ENCODE data around the gene SLC22A31. TPM values are rescaled to one million over a fixed set of nuclear protein-coding genes. Genes with fewer than 3 reads are reported as not detected.
"Not testable (repeated sequence)": the region's sequence is repeated elsewhere in the genome, so short reads cannot be mapped to it uniquely, and the experiment has no call there.

Gene SLC22A31
- total RNA-seq, 4 donors from 2014 or later, result 0.26 TPM; not detected in 3

DNA sequence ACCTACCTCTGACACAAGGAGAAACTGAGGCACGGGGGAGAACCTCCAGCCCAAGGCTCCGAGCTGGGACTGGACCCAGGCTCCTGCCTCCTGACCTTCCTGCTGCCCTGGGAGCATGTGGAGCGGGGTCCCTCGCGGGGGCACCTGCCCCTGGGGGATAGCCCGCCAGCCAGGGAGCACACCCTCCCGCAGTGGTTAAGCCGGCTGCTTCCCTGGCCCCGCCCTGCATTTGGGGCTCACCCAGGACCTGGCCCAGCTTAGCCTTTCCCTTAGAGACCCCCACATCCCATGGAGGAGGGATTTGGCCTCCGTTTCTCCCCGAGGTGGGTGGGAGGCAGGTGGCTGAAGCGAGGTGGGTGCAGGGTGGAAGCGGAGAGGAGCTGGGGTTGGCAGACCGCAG lies 30.6 kb downstream of the SLC22A31 start:
- intact Hi-C loops (cut with DNase I), result loop anchor here (10.0 kb wide), 3 partner anchors 225 to 425 kb away; partner anchors contain the start of gene APRT
- H3K36me3 ChIP-seq, result no peaks in the 10 kb centered on the region
- TF ChIP-seq POLR2AphosphoS5 (IDR thresholded peaks at IDR 0.05) (no peak), CTCF (IDR thresholded peaks at IDR 0.05) (no peak), POLR2A (IDR thresholded peaks at IDR 0.05; ENCODE audit: low read depth) (no peak), EP300 (IDR thresholded peaks at IDR 0.05) (no peak)
- H3K27ac ChIP-seq (replicated peaks in 1 of 4), result no peak overlapping the region
- H3K27me3 ChIP-seq, result peaks cover 13 to 90% (median 56%) of the 10 kb centered on the region in 4 donors
- no peak for DNase-seq (ENCODE audit: extremely low spot score)
- no peak overlapping the region for H3K4me3 ChIP-seq
- H3K4me1 ChIP-seq, result peaks cover 19 to 33% (median 28%) of the 10 kb centered on the region in 4 donors
- WGBS, result 68% methylated on average over 7 of the region's 14 CpGs
- H3K9me3 ChIP-seq, result no peaks in the 10 kb centered on the region

DNA sequence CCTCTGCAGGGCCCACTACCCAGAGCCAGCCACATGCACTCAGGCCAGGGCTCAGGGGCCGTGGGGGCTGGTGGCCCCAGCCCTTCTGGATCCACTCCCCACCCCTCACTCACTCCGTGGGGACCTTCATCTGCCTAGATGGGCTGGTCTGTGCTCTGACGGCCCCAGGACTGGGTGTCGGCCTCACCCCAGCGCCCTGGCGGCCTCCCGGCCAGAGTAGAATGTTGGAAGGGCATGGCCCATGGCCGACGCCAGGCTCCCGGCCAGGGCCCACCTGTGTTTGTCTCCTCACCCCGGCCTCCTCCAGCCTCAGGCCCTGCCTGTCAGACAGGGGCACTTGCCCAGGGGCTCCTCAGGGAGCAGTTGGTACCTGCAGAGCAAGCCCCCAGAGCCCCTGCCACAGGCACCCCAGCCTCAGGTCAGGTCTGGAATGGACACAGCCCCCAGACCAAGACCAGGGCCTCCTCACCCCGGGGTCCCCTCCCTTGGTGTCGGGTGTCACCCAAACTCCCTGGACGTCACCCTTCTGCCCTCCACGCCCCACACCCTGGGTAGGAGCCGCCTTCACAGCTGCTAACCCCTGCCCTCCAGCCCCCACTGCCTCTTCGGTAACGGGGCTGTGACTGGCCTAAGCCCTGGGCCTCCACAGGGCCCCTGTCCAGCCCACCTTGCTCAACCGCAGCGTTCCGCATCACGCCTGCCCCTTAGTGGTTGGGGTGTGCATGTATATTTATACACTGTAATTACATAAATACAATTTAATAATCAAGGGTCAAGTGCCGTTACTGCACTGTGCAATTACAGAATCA lies 31.8 kb downstream of the SLC22A31 start:
- DNase-seq (ENCODE audit: extremely low spot score), result no peak
- intact Hi-C loops (cut with DNase I), result loop anchor here (10.0 kb wide), 2 partner anchors 224 to 424 kb away; no protein-coding TSS in a partner anchor
- Histone ChIP-seq H3K4me1 (peaks cover 19 to 33% (median 28%) of the 10 kb centered on the region in 4 donors), H3K27me3 (peaks cover 13 to 96% (median 58%) of the 10 kb centered on the region in 4 donors), H3K27ac (replicated peaks in 1 of 4) (no peak overlapping the region), H3K9me3 (no peaks in the 10 kb centered on the region), H3K36me3 (no peaks in the 10 kb centered on the region), H3K4me3 (no peak overlapping the region)
- WGBS, result 71% methylated on average over 11 of the region's 23 CpGs
- TF ChIP-seq EP300 (IDR thresholded peaks at IDR 0.05), result no peak
- no peak for TF ChIP-seq POLR2AphosphoS5 (IDR thresholded peaks at IDR 0.05)
- TF ChIP-seq POLR2A (IDR thresholded peaks at IDR 0.05; ENCODE audit: low read depth), result no peak
- no peak for TF ChIP-seq CTCF (IDR thresholded peaks at IDR 0.05)

- H3K9me3 ChIP-seq, result no peaks in the 10 kb centered on the region
- H3K27me3 ChIP-seq, result peaks cover 13 to 96% (median 57%) of the 10 kb centered on the region in 4 donors
- TF ChIP-seq POLR2A (IDR thresholded peaks at IDR 0.05; ENCODE audit: low read depth) (no peak), POLR2AphosphoS5 (IDR thresholded peaks at IDR 0.05) (peak in 1 of 2 donors; percentile 24), CTCF (IDR thresholded peaks at IDR 0.05) (peak; percentile 54 to 77 (median 65)), EP300 (IDR thresholded peaks at IDR 0.05) (no peak)
- no peaks in the 10 kb centered on the region for H3K36me3 ChIP-seq
- intact Hi-C loops (cut with DNase I), result loop anchor here (10.0 kb wide), 2 partner anchors 223 to 423 kb away; no protein-coding TSS in a partner anchor
- H3K4me3 ChIP-seq, result no peak overlapping the region
- H3K27ac ChIP-seq (replicated peaks in 1 of 4), result no peak overlapping the region
- WGBS, result 37% methylated on average over 7 of the region's 18 CpGs
- H3K4me1 ChIP-seq, result peaks cover 19 to 33% (median 28%) of the 10 kb centered on the region in 4 donors
- no peak for DNase-seq (ENCODE audit: extremely low spot score)
These were observed 32.9 kb downstream of the SLC22A31 start for GRCh38 chr16:89167425-89167941.

DNA sequence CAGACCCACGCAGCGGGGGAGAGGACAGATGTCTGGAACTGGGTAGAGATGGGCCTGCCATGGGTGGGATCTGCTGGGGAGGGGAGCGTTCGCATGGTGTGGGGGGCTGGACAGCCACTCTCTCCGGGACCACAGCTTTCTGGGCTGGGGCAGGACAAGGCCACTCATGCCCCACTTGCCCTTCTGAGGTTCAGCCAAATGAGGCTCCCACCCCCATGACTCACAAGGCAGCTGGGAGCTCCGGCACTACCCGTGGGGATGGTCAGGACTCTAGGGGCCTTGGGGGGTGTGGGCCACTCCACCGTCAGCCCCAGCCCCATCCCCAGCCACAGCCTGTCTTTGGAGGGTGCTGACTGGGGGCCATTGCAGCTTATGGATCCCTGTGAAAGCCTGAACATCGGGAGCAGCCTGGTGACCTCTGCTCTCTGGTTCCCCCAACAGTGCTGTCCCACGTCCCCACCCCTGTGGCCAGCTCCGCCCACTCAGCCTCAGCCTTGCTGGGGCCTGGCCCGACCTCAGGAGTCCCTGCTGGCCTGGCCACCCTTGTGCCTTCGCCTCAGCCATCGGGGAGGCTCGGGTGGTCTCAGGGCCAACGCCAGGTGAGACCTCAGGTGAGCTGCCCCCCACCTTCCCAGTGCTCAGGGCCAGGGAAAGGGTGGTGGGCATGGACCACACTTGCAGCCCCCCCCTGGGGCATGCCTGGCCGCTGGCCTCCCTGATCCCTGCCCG lies 33.5 kb downstream of the SLC22A31 start:
- 63% methylated on average over 10 of the region's 18 CpGs for WGBS
- no peak overlapping the region for H3K27ac ChIP-seq (replicated peaks in 1 of 4)

GRCh38 chr16:89165681-89165979 lies 34.7 kb downstream of the SLC22A31 start:
- H3K27ac ChIP-seq (replicated peaks in 1 of 4); DNase-seq (ENCODE audit: extremely low spot score); H3K36me3 ChIP-seq; H3K9me3 ChIP-seq; H3K4me3 ChIP-seq: not testable (repeated sequence)
- Histone ChIP-seq H3K4me1 (peaks cover 9 to 16% (median 14%) of the 10 kb centered on the region in 4 donors), H3K27me3 (peaks cover 11 to 96% (median 47%) of the 10 kb centered on the region in 4 donors)
- WGBS, result 62% methylated on average over 9 of the region's 10 CpGs
- intact Hi-C loops (cut with DNase I), result loop anchor here (10.0 kb wide), 2 partner anchors 221 to 421 kb away; no protein-coding TSS in a partner anchor

More for the DNA sequence above, 33.5 kb downstream of the SLC22A31 start:
- Histone ChIP-seq H3K4me1 (peaks cover 18 to 28% (median 26%) of the 10 kb centered on the region in 4 donors), H3K4me3 (no peak overlapping the region), H3K36me3 (no peaks in the 10 kb centered on the region), H3K9me3 (no peaks in the 10 kb centered on the region), H3K27me3 (peaks cover 13 to 96% (median 55%) of the 10 kb centered on the region in 4 donors)
- intact Hi-C loops (cut with DNase I), result loop anchor here (10.0 kb wide), 2 partner anchors 222 to 422 kb away; no protein-coding TSS in a partner anchor
- TF ChIP-seq POLR2AphosphoS5 (IDR thresholded peaks at IDR 0.05) (no peak), CTCF (IDR thresholded peaks at IDR 0.05) (no peak), EP300 (IDR thresholded peaks at IDR 0.05) (no peak), POLR2A (IDR thresholded peaks at IDR 0.05; ENCODE audit: low read depth) (no peak)
- no peak for DNase-seq (ENCODE audit: extremely low spot score)

Data from esophagus muscularis mucosa (tissue), 4 donors.